Neural cell (in vitro differentiated cells): ENCODE measurements around the gene CADM1.

Experiments
- EZH2 ChIP-seq: fragments of 200-600, 300-800 bp; shearing (Covaris generic), sonication (generic); IDR thresholded peaks from 2 replicates; pipeline ENCODE4 v1.6.1; 2014; ENCODE audit warnings: antibody characterized with exemption, low read length, borderline replicate concordance, mild to moderate bottlenecking; ENCODE audit not compliant: insufficient read depth, poor library complexity, severe bottlenecking
- TF ChIP-seq, protein P1 (sequence below): fragments of 450-650 bp; IDR thresholded peaks from 2 replicates; pipeline ENCODE4 v1.5.1; 2014; ENCODE audit warnings: antibody characterized with exemption, mild to moderate bottlenecking, moderate library complexity; ENCODE audit not compliant: poor library complexity, severe bottlenecking

DNA sequence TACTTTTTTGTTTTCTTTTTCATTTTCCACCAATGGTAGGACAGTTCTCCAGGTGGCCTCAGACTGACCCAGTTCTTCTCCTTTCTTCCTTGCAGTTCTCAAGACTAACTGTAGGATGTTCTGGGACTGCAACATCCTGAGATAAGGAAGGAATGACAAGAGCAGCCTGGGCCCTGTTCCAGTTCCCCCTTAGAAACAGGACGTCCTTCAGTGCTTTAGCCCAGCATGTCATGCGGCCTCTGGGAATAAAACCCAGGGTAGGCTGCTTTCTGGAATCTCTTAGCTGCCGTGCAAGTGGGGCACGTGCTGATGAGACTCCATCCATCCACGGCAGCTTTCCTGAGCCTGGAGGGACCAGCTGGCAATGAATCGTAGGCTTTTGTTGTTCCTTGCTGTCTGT is 24.0 kb upstream of the CADM1 start:
- no peak for TF ChIP-seq EZH2
- TF ChIP-seq, protein P1, sequence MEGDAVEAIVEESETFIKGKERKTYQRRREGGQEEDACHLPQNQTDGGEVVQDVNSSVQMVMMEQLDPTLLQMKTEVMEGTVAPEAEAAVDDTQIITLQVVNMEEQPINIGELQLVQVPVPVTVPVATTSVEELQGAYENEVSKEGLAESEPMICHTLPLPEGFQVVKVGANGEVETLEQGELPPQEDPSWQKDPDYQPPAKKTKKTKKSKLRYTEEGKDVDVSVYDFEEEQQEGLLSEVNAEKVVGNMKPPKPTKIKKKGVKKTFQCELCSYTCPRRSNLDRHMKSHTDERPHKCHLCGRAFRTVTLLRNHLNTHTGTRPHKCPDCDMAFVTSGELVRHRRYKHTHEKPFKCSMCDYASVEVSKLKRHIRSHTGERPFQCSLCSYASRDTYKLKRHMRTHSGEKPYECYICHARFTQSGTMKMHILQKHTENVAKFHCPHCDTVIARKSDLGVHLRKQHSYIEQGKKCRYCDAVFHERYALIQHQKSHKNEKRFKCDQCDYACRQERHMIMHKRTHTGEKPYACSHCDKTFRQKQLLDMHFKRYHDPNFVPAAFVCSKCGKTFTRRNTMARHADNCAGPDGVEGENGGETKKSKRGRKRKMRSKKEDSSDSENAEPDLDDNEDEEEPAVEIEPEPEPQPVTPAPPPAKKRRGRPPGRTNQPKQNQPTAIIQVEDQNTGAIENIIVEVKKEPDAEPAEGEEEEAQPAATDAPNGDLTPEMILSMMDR, result no peak
